ENCODE measurements around the gene FLOT1. TPM values are rescaled to one million over a fixed set of nuclear protein-coding genes. Genes with fewer than 3 reads are reported as not detected.

Gene FLOT1
- total and polyA plus RNA-seq, 9 of the 15 experiments (the other 6 are each of a cell fraction or from before 2014, with no cell fraction given) = 11.7 to 149 (median 118) TPM

DNA sequence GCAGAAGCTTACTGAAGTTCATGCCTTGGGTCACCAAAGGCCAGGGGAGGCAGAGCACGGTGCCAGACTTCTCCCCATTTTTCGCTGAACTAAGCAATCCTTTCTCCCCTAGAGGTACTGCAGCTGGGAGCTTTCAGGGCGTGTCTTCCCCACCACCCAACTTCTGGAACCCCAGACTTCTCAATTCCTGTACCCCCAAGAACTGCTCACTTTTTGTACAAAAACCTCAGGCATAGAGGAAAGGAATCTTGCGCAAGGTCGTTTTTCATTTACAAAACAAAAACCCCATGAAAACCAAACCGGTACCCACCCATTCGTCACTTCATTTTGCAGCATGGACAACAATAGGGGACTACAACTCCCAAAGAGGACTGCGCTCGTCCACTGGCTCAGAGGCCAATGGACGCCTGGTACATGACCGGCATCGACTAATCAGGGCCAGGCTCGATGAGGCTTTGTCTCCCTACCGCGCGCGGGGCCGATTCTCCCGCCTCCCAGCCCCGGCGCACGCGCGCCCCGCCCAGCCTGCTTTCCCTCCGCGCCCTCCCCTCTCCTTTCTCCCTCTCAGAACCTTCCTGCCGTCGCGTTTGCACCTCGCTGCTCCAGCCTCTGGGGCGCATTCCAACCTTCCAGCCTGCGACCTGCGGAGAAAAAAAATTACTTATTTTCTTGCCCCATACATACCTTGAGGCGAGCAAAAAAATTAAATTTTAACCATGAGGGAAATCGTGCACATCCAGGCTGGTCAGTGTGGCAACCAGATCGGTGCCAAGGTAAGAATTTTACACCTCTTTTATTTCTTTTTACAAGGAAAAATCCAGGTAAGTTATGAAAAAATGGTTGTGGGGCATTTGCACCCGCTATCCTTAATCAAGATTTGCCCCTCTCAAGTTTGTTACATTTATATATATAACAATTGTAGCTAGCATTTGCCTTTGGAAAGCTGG is 22.4 kb downstream of the FLOT1 start, which contains the start of gene TUBB (continued):
- TF ChIP-seq SAP30 (IDR thresholded peaks at IDR 0.05; ENCODE audit: borderline replicate concordance, insufficient read depth, low read depth, low read length, poor library complexity, severe bottlenecking) (peak; percentile 42), C11orf30 (IDR thresholded peaks at IDR 0.05; ENCODE audit: low read depth) (peak; percentile 99), NR3C1 (CRISPR knock-in tag; IDR thresholded peaks at IDR 0.05) (no peak), ZKSCAN3 (CRISPR knock-in tag; IDR thresholded peaks at IDR 0.05) (no peak), SRSF3 (IDR thresholded peaks at IDR 0.05; ENCODE audit: insufficient read depth, low read length) (no peak), TCF7L2 (IDR thresholded peaks at IDR 0.05; ENCODE audit: low read depth, low read length) (no peak), ZNF551 (CRISPR knock-in tag; IDR thresholded peaks at IDR 0.05) (no peak), BDP1 (IDR thresholded peaks at IDR 0.05; ENCODE audit: insufficient read depth, insufficient read length) (no peak), ARHGAP35 (IDR thresholded peaks at IDR 0.05; ENCODE audit: partially characterized antibody) (no peak), ELF1 (tag; IDR thresholded peaks at IDR 0.05) (no peak), RNF2 (IDR thresholded peaks at IDR 0.05) (no peak; the same call in 1 of the 2 replicates), COPS2 (conservative IDR thresholded peaks at IDR 0.05) (no peak), GTF2E2 (tag; IDR thresholded peaks at IDR 0.05) (peak; percentile 69; the same call in 1 of the 2 replicates), CBFA2T2 (conservative IDR thresholded peaks at IDR 0.05) (no peak), POLR2G (IDR thresholded peaks at IDR 0.05; ENCODE audit: low read depth, low read length) (peak; percentile 89), CCNT2 (IDR thresholded peaks at IDR 0.05; ENCODE audit: borderline replicate concordance, extremely low read depth, insufficient read length, low read depth, low read length) (peak; percentile 62), NFIC (IDR thresholded peaks at IDR 0.05) (peak; percentile 47; the same call in 1 of the 2 replicates), ZNF431 (CRISPR knock-in tag; IDR thresholded peaks at IDR 0.05) (no peak)
- TF ChIP-seq, protein P1, sequence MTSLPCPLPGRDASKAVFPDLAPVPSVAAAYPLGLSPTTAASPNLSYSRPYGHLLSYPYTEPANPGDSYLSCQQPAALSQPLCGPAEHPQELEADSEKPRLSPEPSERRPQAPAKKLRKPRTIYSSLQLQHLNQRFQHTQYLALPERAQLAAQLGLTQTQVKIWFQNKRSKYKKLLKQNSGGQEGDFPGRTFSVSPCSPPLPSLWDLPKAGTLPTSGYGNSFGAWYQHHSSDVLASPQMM (CRISPR knock-in tag; IDR thresholded peaks at IDR 0.05) = no peak
- TF ChIP-seq, protein P2, sequence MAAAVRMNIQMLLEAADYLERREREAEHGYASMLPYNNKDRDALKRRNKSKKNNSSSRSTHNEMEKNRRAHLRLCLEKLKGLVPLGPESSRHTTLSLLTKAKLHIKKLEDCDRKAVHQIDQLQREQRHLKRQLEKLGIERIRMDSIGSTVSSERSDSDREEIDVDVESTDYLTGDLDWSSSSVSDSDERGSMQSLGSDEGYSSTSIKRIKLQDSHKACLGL (CRISPR knock-in tag; IDR thresholded peaks at IDR 0.05; ENCODE audit: borderline replicate concordance, poor library complexity, severe bottlenecking) = no peak
- TF ChIP-seq, protein P3, sequence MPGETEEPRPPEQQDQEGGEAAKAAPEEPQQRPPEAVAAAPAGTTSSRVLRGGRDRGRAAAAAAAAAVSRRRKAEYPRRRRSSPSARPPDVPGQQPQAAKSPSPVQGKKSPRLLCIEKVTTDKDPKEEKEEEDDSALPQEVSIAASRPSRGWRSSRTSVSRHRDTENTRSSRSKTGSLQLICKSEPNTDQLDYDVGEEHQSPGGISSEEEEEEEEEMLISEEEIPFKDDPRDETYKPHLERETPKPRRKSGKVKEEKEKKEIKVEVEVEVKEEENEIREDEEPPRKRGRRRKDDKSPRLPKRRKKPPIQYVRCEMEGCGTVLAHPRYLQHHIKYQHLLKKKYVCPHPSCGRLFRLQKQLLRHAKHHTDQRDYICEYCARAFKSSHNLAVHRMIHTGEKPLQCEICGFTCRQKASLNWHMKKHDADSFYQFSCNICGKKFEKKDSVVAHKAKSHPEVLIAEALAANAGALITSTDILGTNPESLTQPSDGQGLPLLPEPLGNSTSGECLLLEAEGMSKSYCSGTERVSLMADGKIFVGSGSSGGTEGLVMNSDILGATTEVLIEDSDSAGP (CRISPR knock-in tag; IDR thresholded peaks at IDR 0.05) = no peak
- TF ChIP-seq, protein P4, sequence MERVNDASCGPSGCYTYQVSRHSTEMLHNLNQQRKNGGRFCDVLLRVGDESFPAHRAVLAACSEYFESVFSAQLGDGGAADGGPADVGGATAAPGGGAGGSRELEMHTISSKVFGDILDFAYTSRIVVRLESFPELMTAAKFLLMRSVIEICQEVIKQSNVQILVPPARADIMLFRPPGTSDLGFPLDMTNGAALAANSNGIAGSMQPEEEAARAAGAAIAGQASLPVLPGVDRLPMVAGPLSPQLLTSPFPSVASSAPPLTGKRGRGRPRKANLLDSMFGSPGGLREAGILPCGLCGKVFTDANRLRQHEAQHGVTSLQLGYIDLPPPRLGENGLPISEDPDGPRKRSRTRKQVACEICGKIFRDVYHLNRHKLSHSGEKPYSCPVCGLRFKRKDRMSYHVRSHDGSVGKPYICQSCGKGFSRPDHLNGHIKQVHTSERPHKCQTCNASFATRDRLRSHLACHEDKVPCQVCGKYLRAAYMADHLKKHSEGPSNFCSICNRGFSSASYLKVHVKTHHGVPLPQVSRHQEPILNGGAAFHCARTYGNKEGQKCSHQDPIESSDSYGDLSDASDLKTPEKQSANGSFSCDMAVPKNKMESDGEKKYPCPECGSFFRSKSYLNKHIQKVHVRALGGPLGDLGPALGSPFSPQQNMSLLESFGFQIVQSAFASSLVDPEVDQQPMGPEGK (CRISPR knock-in tag; IDR thresholded peaks at IDR 0.05; ENCODE audit: borderline replicate concordance) = no peak
